ENCODE results near the gene CDX1. TPM values are rescaled to one million over a fixed set of nuclear protein-coding genes. Genes with fewer than 3 reads are reported as not detected.

CDX1 gene
- polyA plus RNA-seq, 1 experiment: 0.97 TPM

GRCh38 chr5:150122536-150123481, 43.8 kb upstream of the CDX1 start:
- DNase-seq (ENCODE audit: low read depth): no peak
- TF ChIP-seq CTCF (IDR thresholded peaks at IDR 0.05; ENCODE audit: insufficient read depth, low read depth, low read length): no peak
- POLR2A ChIA-PET: no interaction called here
- CTCF ChIA-PET: interaction anchor here (1.0 to 1.3 kb wide), 5 partner anchors 52 to 288 kb away, joined by 3 read pairs; partner anchors contain the start of gene SLC6A7
- Histone ChIP-seq H3K27me3 (ENCODE audit: control insufficient read depth, insufficient read depth, low read length) (no peaks in the 10 kb centered on the region), H3K36me3 (ENCODE audit: control insufficient read depth, insufficient read depth, low read length) (peaks cover 88% of the 10 kb centered on the region), H3K4me3 (ENCODE audit: low read depth, low read length) (no peak overlapping the region)

GRCh38 chr5:150123542-150123941, 43.0 kb upstream of the CDX1 start:
- no peaks in the 10 kb centered on the region for H3K27me3 ChIP-seq (ENCODE audit: control insufficient read depth, insufficient read depth, low read length)
- no peak for TF ChIP-seq CTCF (IDR thresholded peaks at IDR 0.05; ENCODE audit: insufficient read depth, low read depth, low read length)
- H3K36me3 ChIP-seq (ENCODE audit: control insufficient read depth, insufficient read depth, low read length): peaks cover 88% of the 10 kb centered on the region
- DNase-seq (ENCODE audit: low read depth): no peak
- ChIA-PET CTCF (interaction anchor here (1.0 to 1.3 kb wide), 5 partner anchors 51 to 289 kb away, joined by 3 read pairs; partner anchors contain the start of gene SLC6A7), POLR2A (no interaction called here)
- no peak overlapping the region for H3K4me3 ChIP-seq (ENCODE audit: low read depth, low read length)

DNA sequence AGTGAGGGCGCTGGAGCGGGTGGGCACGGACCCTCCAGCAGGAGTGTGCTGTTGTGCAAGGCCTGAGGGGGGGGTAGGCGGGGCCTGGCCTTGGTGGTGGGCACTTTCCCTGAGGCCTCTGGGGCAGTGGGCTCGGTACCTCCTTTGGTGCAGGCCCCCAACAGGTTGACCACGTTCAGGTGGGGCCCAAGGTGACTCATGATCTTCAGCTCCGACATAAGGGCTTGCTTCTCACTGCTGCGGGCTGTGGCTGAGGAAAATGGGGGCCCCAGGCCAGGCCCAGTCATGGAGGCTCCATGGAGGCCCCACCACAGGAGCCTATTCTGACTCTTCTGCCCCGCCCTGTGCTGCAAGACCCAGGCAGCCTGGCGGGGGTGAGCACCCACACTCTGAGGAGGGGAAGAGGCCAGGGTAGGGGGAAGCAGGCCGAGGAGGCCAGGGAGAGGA, 42.4 kb upstream of the CDX1 start:
- H3K27me3 ChIP-seq (ENCODE audit: control insufficient read depth, insufficient read depth, low read length): no peaks in the 10 kb centered on the region
- ChIA-PET POLR2A (no interaction called here), CTCF (interaction anchor here (1.0 kb wide), 1 partner anchor 66 kb away, joined by 3 read pairs; the partner anchor contains the start of gene SLC6A7)
- DNase-seq (ENCODE audit: low read depth): no peak
- H3K4me3 ChIP-seq (ENCODE audit: low read depth, low read length): no peak overlapping the region
- H3K36me3 ChIP-seq (ENCODE audit: control insufficient read depth, insufficient read depth, low read length): peaks cover 85% of the 10 kb centered on the region
- no peak for TF ChIP-seq CTCF (IDR thresholded peaks at IDR 0.05; ENCODE audit: insufficient read depth, low read depth, low read length)

- Histone ChIP-seq H3K36me3 (ENCODE audit: control insufficient read depth, insufficient read depth, low read length) (peaks cover 85% of the 10 kb centered on the region), H3K4me3 (ENCODE audit: low read depth, low read length) (no peak overlapping the region), H3K27me3 (ENCODE audit: control insufficient read depth, insufficient read depth, low read length) (no peaks in the 10 kb centered on the region)
- CTCF ChIA-PET: interaction anchor here (1.2 to 1.6 kb wide), 3 partner anchors 10 to 93 kb away, joined by 4 to 5 read pairs (median 4); no protein-coding TSS in a partner anchor
- no peak for TF ChIP-seq CTCF (IDR thresholded peaks at IDR 0.05; ENCODE audit: insufficient read depth, low read depth, low read length)
- POLR2A ChIA-PET: no interaction called here
- DNase-seq (ENCODE audit: low read depth): no peak
Observed at GRCh38 chr5:150124596-150124995, 42.0 kb upstream of the CDX1 start.

DNA sequence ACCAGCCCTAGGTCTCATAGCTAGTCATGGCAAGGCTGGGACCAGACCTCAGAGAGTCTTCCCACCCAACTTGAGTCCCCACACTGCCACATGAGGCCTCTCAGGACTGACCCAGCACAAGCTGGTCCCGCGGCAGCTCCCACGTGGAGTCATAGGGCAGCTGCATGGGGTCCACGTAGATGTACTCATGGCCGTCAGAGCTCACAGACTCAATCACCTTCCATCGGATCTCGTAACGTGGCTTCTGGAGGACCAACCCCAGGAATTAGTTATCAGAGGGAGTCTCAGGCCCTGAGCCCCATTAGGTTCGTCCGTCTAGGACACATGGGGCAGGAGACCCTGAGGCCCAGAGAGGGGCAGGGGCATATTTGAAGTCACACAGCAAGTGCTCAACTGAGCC, 41.2 kb upstream of the CDX1 start:
- Histone ChIP-seq H3K4me3 (ENCODE audit: low read depth, low read length) (no peak overlapping the region), H3K36me3 (ENCODE audit: control insufficient read depth, insufficient read depth, low read length) (peaks cover 83% of the 10 kb centered on the region), H3K27me3 (ENCODE audit: control insufficient read depth, insufficient read depth, low read length) (no peaks in the 10 kb centered on the region)
- ChIA-PET CTCF (interaction anchor here (1.2 to 1.6 kb wide), 3 partner anchors 9 to 93 kb away, joined by 4 to 5 read pairs (median 4); no protein-coding TSS in a partner anchor), POLR2A (no interaction called here)
- TF ChIP-seq CTCF (IDR thresholded peaks at IDR 0.05; ENCODE audit: insufficient read depth, low read depth, low read length): no peak
- no peak for DNase-seq (ENCODE audit: low read depth)
